ENCODE measurements around the gene ADGRA1. TPM values are rescaled to one million over a fixed set of nuclear protein-coding genes. Genes with fewer than 3 reads are reported as not detected.

The ADGRA1 gene
- total and polyA plus RNA-seq, 2 experiments from 2014 or later, result 0.23 to 0.52 TPM

GRCh38 chr10:133042816-133043215, 44.9 kb upstream of the ADGRA1 start (continued):
- TF ChIP-seq ZNF462 (CRISPR knock-in tag; IDR thresholded peaks at IDR 0.05), result no peak
- no peak for TF ChIP-seq CREB1 (CRISPR knock-in tag; IDR thresholded peaks at IDR 0.05; ENCODE audit: low read depth)
- no peak for TF ChIP-seq ETS1 (IDR thresholded peaks at IDR 0.05)

GRCh38 chr10:133043541-133044225, 44.0 kb upstream of the ADGRA1 start:
- no peaks in the 10 kb centered on the region for H3K79me2 ChIP-seq (replicated peaks; ENCODE audit: insufficient read depth)
- H3K27me3 ChIP-seq (ENCODE audit: insufficient read depth), result no peaks in the 10 kb centered on the region
- H3K4me3 ChIP-seq, result no peak overlapping the region
- Mint-ChIP-seq H3K27ac (no peak overlapping the region), H3K36me3 (ENCODE audit: low read depth) (no peaks in the 10 kb centered on the region), H3K27me3 (ENCODE audit: insufficient read depth, low read depth, poor library complexity) (peaks cover 9% of the 10 kb centered on the region), H3K4me3 (no peak overlapping the region), H3K4me1 (no peaks in the 10 kb centered on the region), H3K9me3 (no peaks in the 10 kb centered on the region)
- H3F3A ChIP-seq (replicated peaks; ENCODE audit: low read depth), result no peaks in the 10 kb centered on the region
- H3K4me1 ChIP-seq (ENCODE audit: insufficient read depth), result no peaks in the 10 kb centered on the region
- DNase-seq (ENCODE audit: low spot score), result no peak
- H3K9me2 ChIP-seq (ENCODE audit: insufficient read depth), result no peaks in the 10 kb centered on the region
- H3K36me3 ChIP-seq (ENCODE audit: insufficient read depth), result no peaks in the 10 kb centered on the region; the same call in 1 of the 2 replicates
- H3K27ac ChIP-seq (ENCODE audit: low read depth), result no peak overlapping the region
- no peak overlapping the region for H3K4me2 ChIP-seq
- H4K20me1 ChIP-seq (replicated peaks; ENCODE audit: insufficient read depth), result no peaks in the 10 kb centered on the region
- H2AFZ ChIP-seq, result no peak overlapping the region
- ATAC-seq, result no peak
- no peak for TF ChIP-seq NANOG (IDR thresholded peaks at IDR 0.05; ENCODE audit: borderline replicate concordance)
- no peak for TF ChIP-seq CTCF (conservative IDR thresholded peaks at IDR 0.05; ENCODE audit: low read depth in 2 of 2)
- no peak for TF ChIP-seq POLR2AphosphoS5 (IDR thresholded peaks at IDR 0.05; ENCODE audit: low read depth)
- TF ChIP-seq REST (IDR thresholded peaks at IDR 0.05; ENCODE audit: unreplicated experiment), result peak; percentile 44
- no peak for TF ChIP-seq ETS1 (IDR thresholded peaks at IDR 0.05)
